NCI-H146 treated with DMSO at 0.1 percent for 48 hours (cell line): ENCODE data around the gene PSMB10.

ENCODE experiments used
- DNase-seq: peaks from one replicate; lab custom pipeline; 2025; ENCODE audit not compliant: unreplicated experiment; lab: John Stamatoyannopoulos, UW

Gene PSMB10

DNA sequence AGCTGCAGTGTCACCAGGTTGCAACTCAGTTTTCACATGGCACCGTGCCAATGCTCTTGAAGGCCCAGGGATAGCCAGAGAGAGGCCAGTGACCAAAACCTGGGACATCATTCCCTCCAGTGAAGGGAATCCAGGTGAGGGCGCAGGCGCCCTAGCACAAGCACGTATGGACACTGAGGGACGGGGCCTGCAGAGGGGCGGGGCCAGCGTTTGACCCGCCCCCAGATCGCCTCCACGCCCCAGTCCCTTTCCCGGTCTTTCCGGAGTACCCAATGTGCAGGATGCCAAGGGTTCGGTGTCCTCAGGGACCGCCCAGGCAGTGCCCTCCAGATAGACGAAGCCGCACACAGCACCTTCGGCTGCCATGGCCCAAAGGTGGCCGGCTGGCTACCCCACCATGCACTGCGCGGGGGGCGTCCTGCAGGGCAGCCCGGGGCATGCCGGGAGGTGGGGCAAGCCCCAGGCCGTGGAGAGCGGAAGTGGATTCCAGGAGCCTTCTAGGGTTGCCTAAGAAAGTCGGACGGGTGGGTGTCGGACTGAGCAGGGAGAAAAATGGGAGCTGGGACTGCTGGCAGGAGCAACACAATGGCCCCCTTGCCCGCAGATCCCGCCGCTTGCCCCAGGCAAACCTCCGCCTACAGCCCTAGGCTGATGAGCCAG is 27.1 kb upstream of the PSMB10 start:
- no peak for DNase-seq

DNA sequence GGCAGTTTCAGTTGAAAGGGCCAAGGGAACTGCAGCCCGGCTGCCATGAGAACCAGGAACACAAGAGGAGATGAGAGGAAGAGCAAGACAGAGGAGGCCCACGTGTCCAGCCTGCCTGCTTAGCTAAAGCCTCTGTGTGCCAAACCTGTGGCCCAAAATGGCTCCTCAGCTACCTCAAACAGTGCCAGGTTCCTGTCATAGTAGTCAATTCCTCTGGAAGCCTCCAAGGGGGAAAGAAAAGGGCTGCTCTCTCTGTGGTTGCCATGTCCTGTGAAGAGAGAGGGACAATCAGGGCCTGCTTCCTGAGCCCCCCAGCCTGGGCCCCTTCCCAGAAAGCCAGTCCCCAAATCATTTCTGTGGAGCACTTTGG is 26.6 kb upstream of the PSMB10 start:
- DNase-seq = no peak

- no peak for DNase-seq
Observed at GRCh38 chr16:67962135-67962534, 25.5 kb upstream of the PSMB10 start.

DNA sequence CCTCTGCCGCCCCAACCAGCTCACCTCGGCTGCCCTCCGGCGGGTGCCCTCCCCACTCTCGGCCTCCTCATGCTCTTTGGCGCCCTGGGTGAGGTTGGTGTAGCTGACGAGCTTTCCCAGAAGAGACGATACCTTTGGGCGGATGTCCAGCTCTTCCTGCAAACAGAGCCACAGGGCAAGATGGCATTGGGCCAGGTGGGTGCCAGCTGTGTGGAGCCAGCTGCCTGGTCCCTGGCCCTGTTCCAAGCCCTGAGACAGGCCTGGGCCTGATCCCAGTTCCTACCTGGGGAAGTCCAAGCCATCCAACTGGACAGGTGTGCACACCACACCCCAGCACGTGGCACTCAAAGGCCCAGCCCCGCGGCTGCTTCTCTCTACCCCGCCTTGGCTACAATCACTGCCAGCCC is 24.9 kb upstream of the PSMB10 start:
- DNase-seq = peak; percentile 82

- DNase-seq = no peak
Observed at GRCh38 chr16:67959536-67960329, 23.1 kb upstream of the PSMB10 start.

- DNase-seq = no peak
Observed at GRCh38 chr16:67957622-67958021, 21.0 kb upstream of the PSMB10 start.

GRCh38 chr16:67954421-67955196 is 18.0 kb upstream of the PSMB10 start:
- DNase-seq = no peak

- no peak for DNase-seq
Observed at GRCh38 chr16:67953641-67954375, 17.2 kb upstream of the PSMB10 start.

- DNase-seq = no peak
Observed at GRCh38 chr16:67951485-67951884, 14.8 kb upstream of the PSMB10 start.

DNA sequence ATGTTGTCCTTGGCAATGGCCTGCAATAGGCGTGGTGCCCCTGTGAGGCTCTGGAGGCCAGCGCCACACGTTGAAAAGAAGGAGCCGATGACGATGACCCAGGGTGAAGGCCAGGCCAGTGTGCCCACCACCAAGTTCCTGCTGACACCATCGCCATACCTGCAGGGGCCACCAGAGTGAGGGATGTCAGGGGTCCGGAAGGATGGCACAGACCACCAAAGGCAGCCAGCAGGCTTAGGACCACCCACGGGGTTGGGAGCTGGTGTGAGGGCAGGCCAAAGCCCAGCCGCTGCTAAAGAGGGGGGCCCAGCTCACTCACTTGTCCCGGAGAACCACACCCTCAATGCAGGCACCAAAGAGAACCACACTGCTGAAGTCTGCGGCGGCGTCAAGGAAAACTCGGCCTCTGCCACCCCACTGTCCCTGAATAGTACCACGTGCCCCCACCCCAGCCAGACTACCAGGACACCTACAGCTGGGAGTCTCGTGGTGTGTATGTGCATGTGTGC is 13.7 kb upstream of the PSMB10 start:
- DNase-seq = no peak

DNA sequence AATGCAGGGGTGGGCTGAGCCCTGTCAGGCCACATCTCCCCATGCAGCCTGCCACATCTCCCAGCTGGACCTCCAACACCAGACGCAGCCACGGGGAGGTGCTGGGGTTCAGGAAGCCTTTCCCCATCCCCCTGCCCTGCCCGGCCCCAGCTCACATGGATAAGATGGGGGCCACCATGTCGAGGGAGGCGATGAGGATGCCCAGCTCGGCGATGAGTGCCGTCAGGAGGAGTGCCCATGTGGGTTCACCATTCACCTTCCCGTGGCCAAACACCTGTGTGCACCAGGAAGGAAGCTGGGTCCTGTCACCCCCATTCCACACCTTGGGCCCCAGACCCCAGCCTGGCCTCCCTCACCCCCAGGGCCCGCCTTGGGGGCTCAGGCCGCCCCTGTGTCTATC is 13.0 kb upstream of the PSMB10 start:
- no peak for DNase-seq

GRCh38 chr16:67948015-67948414 is 11.4 kb upstream of the PSMB10 start:
- no peak for DNase-seq

- DNase-seq = no peak
Observed at GRCh38 chr16:67946966-67947558, 10.4 kb upstream of the PSMB10 start.

DNA sequence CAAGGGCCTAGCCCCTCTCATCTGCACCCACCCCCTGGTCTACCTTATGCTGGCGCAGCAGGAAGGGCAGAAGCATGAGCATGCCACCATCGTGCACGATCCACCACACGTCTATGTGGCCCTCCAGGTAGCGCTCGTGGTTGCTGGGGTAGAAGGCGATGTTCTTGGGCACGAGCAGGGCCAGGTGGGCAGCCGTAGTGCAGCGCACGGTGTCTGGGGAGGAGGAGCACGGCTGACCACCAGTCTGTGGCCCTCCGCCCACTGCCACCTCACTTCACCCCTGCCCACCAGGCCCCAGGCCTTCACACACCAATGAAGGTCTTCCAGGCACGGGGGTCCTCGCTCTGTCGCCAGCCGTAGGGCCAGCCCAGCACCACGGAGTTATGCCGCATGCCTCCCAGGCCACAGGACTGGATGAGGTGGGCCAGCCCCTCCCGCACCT is 9.5 kb upstream of the PSMB10 start:
- DNase-seq = no peak

DNA sequence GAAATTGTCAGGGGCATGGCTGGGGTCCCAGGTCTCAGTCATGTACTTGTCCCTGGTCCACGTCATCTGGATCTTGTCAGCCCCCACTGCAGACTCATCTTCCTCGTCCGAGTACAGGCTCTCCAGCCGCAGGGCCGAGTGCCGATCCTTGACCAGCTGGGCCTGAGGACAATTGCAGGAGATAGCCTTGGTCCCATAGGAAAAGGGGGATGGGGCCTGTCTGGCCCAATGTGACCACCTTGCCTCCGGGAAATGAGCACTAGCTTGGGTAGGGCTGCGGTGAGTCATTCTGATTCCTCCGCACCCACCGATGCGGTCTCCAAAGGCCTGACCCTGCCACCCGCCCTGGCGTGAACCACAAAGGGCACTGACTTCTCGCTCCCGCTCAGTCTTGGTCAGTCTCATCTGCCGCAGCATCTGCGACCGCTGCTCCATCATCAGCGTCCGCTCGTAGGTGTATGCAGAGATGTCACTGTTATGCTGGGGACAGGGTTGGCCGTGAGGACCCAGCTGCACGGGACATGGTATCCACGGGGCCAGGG is 8.8 kb upstream of the PSMB10 start:
- no peak for DNase-seq

- no peak for DNase-seq
Observed at GRCh38 chr16:67944690-67945391, 8.2 kb upstream of the PSMB10 start.

- no peak for DNase-seq
Observed at GRCh38 chr16:67943619-67944504, 7.2 kb upstream of the PSMB10 start, which contains the start of gene LCAT. Gene LCAT (minus strand): TSS chr16:67944120. CDS start chr16:67944101, 19 bp downstream.

GRCh38 chr16:67943256-67943618 is 6.6 kb upstream of the PSMB10 start:
- DNase-seq = no peak
